Loucy (cell line): Measurements from ENCODE around the gene SHC4.
A peak's percentile ranks its signal among the peaks of the same experiment; 100 is the strongest.

ENCODE experiments used
- H2AFZ ChIP-seq: fragments of 200-600 bp; sonication (generic); 2 replicates; pipeline ENCODE4 v1.6.0; 2016; ENCODE audit warnings: antibody characterized with exemption, mild to moderate bottlenecking, low read length, moderate library complexity
- H3F3A ChIP-seq: fragments of 200-600 bp; 2 replicates; pipeline ENCODE4 v1.6.0; 2016; ENCODE audit warnings: antibody characterized with exemption, low read depth, mild to moderate bottlenecking
- H3K27me3 ChIP-seq: fragments of 200-600 bp; sonication (generic); 2 replicates; pipeline ENCODE4 v1.6.1; 2014; ENCODE audit warnings: low read length, mild to moderate bottlenecking; ENCODE audit not compliant: insufficient read depth, poor library complexity, severe bottlenecking
- H3K36me3 ChIP-seq: fragments of 200-600 bp; sonication (generic); 2 replicates; pipeline ENCODE4 v1.6.1; 2016; ENCODE audit warnings: low read length; ENCODE audit not compliant: insufficient read depth
- H3K4me1 ChIP-seq: fragments of 200-600 bp; sonication (generic); 2 replicates; pipeline ENCODE4 v1.5.1; 2014; ENCODE audit warnings: low read length, mild to moderate bottlenecking; ENCODE audit not compliant: insufficient read depth, poor library complexity, severe bottlenecking
- H3K4me2 ChIP-seq: fragments of 200-600 bp; sonication (generic); 2 replicates; pipeline ENCODE4 v1.6.0; 2014; ENCODE audit warnings: antibody characterized with exemption, low read length, low read depth, mild to moderate bottlenecking; ENCODE audit not compliant: poor library complexity, severe bottlenecking
- H3K4me3 ChIP-seq: fragments of 200-600 bp; sonication (generic); 2 replicates; pipeline ENCODE4 v1.5.1; 2014; ENCODE audit warnings: low read length, mild to moderate bottlenecking, mixed read lengths; ENCODE audit not compliant: poor library complexity, severe bottlenecking
- H3K79me2 ChIP-seq: fragments of 200-600 bp; sonication (generic); 2 replicates; pipeline ENCODE4 v1.6.1; 2014; ENCODE audit warnings: low read length; ENCODE audit not compliant: insufficient read depth
- H3K9ac ChIP-seq: fragments of 200-600 bp; sonication (generic); 2 replicates; pipeline ENCODE4 v1.6.0; 2014; ENCODE audit warnings: mild to moderate bottlenecking, low read depth, low read length, moderate library complexity; ENCODE audit not compliant: poor library complexity, severe bottlenecking
- H3K9me2 ChIP-seq: fragments of 200-600 bp; sonication (generic); replicated peaks from 2 replicates; pipeline ENCODE4 v1.6.1; 2016; ENCODE audit warnings: low read depth, low read length, mixed read lengths
- H3K9me3 ChIP-seq: fragments of 200-600 bp; sonication (generic); 2 replicates; pipeline ENCODE4 v1.6.1; 2014; ENCODE audit warnings: mild to moderate bottlenecking, antibody characterized with exemption, low read length, low read depth; ENCODE audit not compliant: insufficient read depth
- H4K20me1 ChIP-seq: fragments of 200-600 bp; sonication (generic); 2 replicates; pipeline ENCODE4 v1.6.0; 2014; ENCODE audit warnings: antibody characterized with exemption, low read length, mild to moderate bottlenecking; ENCODE audit not compliant: insufficient read depth, poor library complexity, severe bottlenecking
- CTCF ChIP-seq: fragments of 200-600 bp; sonication (generic); conservative IDR thresholded peaks from 2 replicates; pipeline ENCODE4 v1.5.1; 2014; ENCODE audit warnings: mild to moderate bottlenecking, antibody characterized with exemption, low read length
- EZH2phosphoT487 ChIP-seq: fragments of 200-600 bp; IDR thresholded peaks from 2 replicates; pipeline ENCODE4 v1.6.1; 2018; ENCODE audit warnings: antibody characterized with exemption, mild to moderate bottlenecking, moderate library complexity, borderline replicate concordance

SHC4 gene

GRCh38 chr15:48890375-48890972 lies 73.2 kb downstream of the SHC4 start:
- H3K9ac ChIP-seq: no peak overlapping the region
- TF ChIP-seq EZH2phosphoT487 (no peak), CTCF (no peak)
- H4K20me1 ChIP-seq: no peaks in the 10 kb centered on the region
- peaks cover 15% of the 10 kb centered on the region for H3K4me1 ChIP-seq
- H3K4me3 ChIP-seq: no peak overlapping the region
- 0 out of 2 replicates have a peak overlapping the region, but pooled peaks have one; percentile 48 for H2AFZ ChIP-seq
- no peaks in the 10 kb centered on the region for H3K27me3 ChIP-seq
- H3K79me2 ChIP-seq: no peaks in the 10 kb centered on the region
- no peaks in the 10 kb centered on the region for H3F3A ChIP-seq
- H3K9me3 ChIP-seq: no peaks in the 10 kb centered on the region
- no peak overlapping the region for H3K4me2 ChIP-seq
- H3K36me3 ChIP-seq: no peaks in the 10 kb centered on the region
- H3K9me2 ChIP-seq: no peaks in the 10 kb centered on the region

GRCh38 chr15:48889925-48890324 lies 73.8 kb downstream of the SHC4 start:
- H3K9me2 ChIP-seq: no peaks in the 10 kb centered on the region
- TF ChIP-seq CTCF: no peak
- no peak for TF ChIP-seq EZH2phosphoT487
- H3K27me3 ChIP-seq: no peaks in the 10 kb centered on the region
- no peaks in the 10 kb centered on the region for H3F3A ChIP-seq
- H3K9ac ChIP-seq: no peak overlapping the region
- no peaks in the 10 kb centered on the region for H4K20me1 ChIP-seq
- H3K9me3 ChIP-seq: no peaks in the 10 kb centered on the region
- no peak overlapping the region for H2AFZ ChIP-seq
- no peaks in the 10 kb centered on the region for H3K79me2 ChIP-seq
- H3K4me3 ChIP-seq: no peak overlapping the region
- no peaks in the 10 kb centered on the region for H3K36me3 ChIP-seq
- no peak overlapping the region for H3K4me2 ChIP-seq
- peaks cover 15% of the 10 kb centered on the region for H3K4me1 ChIP-seq

GRCh38 chr15:48888836-48889235 lies 74.9 kb downstream of the SHC4 start:
- Histone ChIP-seq H3K4me2 (no peak overlapping the region), H3K9me3 (no peaks in the 10 kb centered on the region), H3K36me3 (no peaks in the 10 kb centered on the region), H3K27me3 (no peaks in the 10 kb centered on the region), H3K9me2 (no peaks in the 10 kb centered on the region), H3K4me3 (no peak overlapping the region), H3K4me1 (peaks cover 15% of the 10 kb centered on the region), H3K79me2 (no peaks in the 10 kb centered on the region), H2AFZ (0 out of 2 replicates have a peak overlapping the region, but pooled peaks have one; percentile 24), H3F3A (no peaks in the 10 kb centered on the region), H3K9ac (no peak overlapping the region), H4K20me1 (no peaks in the 10 kb centered on the region)
- TF ChIP-seq EZH2phosphoT487 (no peak), CTCF (no peak)
